Cerebellar cortex (tissue), 1 donor: ENCODE results near the gene DRICH1.
"Not testable (repeated sequence)": the region's sequence is repeated elsewhere in the genome, so short reads cannot be mapped to it uniquely, and the experiment has no call there.

Experiments used
- DNase-seq: peaks from one replicate; pipeline ENCODE4 v3.0.0-alpha.2; 2015; ENCODE audit warnings: low spot score

The DRICH1 gene

DNA sequence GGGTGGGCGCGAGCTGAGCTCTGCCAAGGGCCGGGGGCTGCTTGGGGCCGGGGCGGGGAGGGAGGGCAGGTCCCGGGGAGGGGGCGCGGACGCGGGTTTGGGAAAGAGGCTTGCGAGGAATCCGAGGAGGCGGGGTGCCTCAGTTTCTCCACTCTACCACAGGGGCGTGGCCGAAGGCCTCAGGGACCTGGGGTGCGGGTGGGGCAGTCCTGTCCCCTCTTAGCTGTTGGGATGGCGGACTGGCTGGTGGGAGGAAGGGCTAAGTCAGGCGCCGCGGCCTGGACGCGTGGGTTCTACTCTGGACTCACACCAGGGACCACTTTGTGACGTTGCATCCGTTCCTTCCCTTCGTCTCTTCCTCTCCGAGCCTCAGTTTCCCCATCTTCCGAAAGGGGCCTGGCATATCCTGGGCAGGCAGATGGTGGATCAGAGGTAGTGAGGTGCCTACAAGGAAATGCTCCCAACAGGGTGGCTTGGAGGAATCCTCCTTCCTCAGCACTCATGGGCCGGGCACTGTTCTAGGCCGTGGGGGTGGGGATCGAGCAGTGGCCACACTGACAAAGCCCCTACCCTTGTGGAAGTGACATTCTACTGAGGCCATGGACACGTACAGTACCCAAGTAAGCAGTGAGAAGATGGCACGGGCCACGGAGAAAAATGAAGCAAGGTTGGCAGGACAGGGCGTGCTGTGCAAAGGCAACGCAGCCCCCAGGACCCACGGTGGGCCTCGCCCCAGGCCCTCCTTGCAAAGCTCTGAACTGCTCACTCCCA lies 65.2 kb downstream of the DRICH1 start:
- no peak for DNase-seq

DNA sequence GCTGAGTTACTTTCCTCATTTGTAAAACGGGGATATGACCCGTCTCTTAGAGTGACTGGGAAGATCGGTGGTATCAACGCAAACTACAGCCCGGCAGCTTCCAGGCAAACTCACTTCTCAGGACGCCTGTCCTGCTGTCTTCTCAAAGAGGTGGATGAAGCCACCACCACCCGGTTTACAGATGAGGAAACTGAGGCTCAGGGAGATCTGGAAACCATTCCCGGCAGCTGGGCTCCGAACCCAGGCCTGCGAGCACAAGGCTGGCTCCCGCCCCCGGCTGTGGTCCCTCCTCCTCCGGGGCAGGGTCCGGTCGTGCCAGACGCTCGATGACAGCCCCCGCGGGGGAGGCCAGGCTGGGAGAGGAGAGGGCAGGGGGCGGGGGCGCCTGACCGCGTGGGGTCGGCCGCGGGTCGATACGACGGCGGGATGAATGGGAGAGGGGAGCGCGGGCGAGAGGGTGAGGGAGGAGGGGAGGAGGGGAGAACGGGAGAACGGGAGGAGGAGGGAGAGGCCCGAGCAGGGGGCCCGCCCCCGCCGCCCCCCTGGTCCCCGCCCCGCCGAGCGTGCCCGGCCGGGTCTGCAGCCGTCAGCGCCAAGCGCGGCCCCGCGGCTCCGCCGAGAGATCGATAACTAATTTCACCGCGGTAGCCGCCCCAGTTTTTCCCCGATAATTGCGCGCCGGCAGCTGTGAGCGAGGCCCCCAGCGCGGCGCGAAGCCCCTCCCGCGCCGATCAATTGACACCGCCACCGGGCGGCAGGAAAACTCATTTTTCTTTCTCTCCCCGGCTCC lies 66.0 kb downstream of the DRICH1 start:
- DNase-seq: no peak

DNA sequence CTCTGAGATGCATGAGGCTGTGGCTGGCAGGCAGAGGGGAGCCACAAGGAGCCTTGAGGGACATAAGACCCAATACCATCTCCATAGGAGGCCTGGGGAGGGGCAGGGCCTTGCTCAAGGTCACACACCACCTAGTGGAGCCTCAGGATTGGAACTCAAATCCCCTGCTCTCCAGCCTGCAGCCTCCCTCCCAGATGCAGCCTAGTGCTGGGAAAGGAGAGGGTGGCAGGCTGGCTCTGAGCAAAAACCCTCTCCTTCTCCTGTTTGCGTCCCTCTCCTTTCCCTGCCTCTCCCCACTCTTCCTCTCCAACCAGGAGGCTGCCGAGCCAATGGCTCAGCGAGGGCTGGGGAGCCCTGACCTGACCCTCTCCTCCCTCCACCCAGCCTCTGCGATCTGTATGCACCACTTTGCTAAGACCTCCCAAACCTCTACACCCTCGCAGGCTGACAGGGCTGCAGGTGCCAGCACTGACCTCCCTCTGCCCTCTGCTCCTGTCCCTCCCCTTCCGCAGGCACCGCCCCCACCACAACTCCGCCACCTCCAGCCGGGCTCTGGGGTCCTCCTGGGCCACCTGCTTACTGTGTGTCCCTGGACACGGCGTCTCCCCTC lies 66.7 kb downstream of the DRICH1 start:
- DNase-seq: peak; percentile 9

DNA sequence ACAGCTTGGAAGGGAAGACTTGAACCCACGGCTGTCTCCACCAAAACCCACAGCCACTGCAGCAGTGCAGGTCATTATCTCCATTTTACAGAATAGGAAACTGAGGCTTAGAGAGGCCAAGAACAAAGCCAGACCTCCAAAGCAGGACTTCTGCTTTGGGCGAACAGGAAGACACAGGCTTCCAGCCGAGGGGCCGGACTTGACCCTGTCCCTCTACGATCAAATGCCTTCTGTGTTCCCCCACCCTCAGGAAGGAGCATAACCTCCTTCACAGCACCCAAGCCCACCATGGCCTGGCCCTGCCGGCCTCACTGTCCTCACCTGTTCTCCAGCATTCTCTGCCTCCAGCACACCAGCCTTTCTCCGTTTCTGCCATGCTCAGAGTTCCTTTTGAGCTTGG lies 67.8 kb downstream of the DRICH1 start:
- no peak for DNase-seq

DNA sequence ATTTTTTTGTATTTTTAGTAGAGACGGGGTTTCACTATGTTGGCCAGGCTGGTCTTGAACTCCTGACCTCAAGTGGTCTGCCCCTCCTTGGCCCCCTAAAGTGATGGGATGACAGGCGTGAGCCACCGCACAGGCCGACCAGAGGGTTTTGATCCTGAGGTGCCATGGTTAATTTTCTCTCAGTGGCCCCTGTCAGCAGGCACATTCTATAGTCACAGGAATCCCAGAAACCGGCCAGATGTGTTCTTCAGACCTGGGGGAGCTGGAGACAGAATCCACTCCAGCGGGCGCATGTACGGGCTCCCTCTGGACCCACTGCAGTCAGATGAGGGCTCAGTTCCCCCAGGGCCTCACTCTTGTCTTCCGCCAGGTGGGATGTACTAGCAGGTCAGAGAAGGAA lies 69.0 kb downstream of the DRICH1 start:
- DNase-seq: no peak

DNA sequence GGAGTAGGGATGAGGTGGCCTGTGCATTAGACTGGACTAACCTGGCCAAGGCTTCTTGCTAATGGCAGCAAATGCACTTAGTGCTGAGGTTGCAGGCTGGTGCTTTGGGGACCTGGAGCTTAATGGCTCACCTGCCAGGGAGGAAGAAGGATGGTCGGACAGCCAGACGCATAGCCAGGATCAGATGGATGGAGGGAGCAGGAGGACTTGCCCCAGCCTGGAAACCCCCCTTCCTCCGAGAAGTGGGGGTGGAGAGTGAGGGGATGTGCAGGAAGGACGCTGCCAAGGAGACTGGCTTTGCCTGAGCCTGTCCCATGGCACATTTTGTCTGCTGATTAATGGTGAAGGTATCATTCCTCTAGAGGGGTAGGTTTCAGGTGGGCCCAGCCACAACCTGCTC lies 69.9 kb downstream of the DRICH1 start:
- DNase-seq: no peak

DNA sequence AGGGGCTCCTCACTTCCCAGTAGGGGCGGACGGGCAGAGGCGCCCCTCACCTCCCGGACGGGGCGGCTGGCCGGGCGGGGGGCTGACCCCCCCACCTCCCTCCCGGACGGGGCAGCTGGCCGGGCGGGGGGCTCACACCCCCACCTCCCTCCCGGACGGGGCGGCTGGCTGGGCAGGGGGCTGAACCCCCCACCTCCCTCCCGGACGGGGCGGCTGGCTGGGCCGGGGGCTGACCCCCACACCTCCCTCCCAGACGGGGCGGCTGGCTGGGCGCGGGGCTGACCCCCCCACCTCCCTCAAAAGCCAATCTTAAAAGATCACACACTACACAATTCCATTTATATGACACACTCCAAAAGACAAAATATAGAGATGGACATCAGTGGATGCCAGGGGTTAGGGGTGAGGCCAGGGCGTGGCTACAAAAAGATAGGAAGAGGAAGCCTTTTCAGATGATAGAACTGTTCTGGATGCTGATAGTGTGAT lies 71.1 kb downstream of the DRICH1 start:
- DNase-seq: not testable (repeated sequence)

DNA sequence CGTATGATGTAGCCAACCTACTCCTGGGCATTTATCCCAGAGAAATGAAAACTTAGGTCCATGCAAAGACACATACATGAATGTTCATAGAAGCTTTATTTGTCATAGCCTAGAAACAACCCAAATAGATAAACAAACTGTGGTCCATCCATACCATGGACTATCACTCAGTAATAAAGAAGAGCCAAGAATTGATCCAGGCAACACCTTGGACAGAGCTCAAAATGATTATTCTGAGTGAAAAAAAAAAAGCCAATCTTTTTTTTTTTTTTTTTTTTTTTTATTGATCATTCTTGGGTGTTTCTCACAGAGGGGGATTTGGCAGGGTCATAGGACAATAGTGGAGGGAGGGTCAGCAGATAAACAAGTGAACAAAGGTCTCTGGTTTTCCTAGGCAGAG lies 71.9 kb downstream of the DRICH1 start:
- DNase-seq: not testable (repeated sequence)
